ENCODE data around the gene NUP93.
"Not testable (repeated sequence)": the region's sequence is repeated elsewhere in the genome, so short reads cannot be mapped to it uniquely, and the experiment has no call there.

The NUP93 gene

GRCh38 chr16:56852968-56853367 lies 123.0 kb downstream of the NUP93 start:
- no peak for DNase-seq

GRCh38 chr16:56855201-56855600 lies 125.3 kb downstream of the NUP93 start:
- no peak for DNase-seq

- no peak for DNase-seq
These were observed 126.0 kb downstream of the NUP93 start for GRCh38 chr16:56855946-56856345.

- no peak for DNase-seq
These were observed 127.0 kb downstream of the NUP93 start for GRCh38 chr16:56856876-56857447.

- DNase-seq = no peak
These were observed 128.4 kb downstream of the NUP93 start for GRCh38 chr16:56858374-56858773.

GRCh38 chr16:56859636-56860035 lies 129.7 kb downstream of the NUP93 start:
- no peak for DNase-seq

- DNase-seq = no peak
These were observed 130.5 kb downstream of the NUP93 start for GRCh38 chr16:56860226-56861020.

- DNase-seq = no peak
These were observed 131.2 kb downstream of the NUP93 start for GRCh38 chr16:56861092-56861610.

GRCh38 chr16:56861756-56862155 lies 131.8 kb downstream of the NUP93 start:
- no peak for DNase-seq

- no peak for DNase-seq
These were observed 132.8 kb downstream of the NUP93 start for GRCh38 chr16:56862776-56863175.

GRCh38 chr16:56864960-56865359 lies 135.0 kb downstream of the NUP93 start, which contains the start of gene SLC12A3:
SLC12A3 (plus strand) TSS chr16:56865207; CDS start chr16:56865236, 29 bp downstream.
- no peak for DNase-seq

GRCh38 chr16:56865394-56866062 lies 135.6 kb downstream of the NUP93 start:
- no peak for DNase-seq

- peak; percentile 7 for DNase-seq
These were observed 137.3 kb downstream of the NUP93 start for GRCh38 chr16:56866955-56867830.

- DNase-seq = no peak
These were observed 138.2 kb downstream of the NUP93 start for GRCh38 chr16:56868175-56868574.

- not testable (repeated sequence) for DNase-seq
These were observed 138.8 kb downstream of the NUP93 start for GRCh38 chr16:56868766-56869165.

- no peak for DNase-seq
These were observed 139.8 kb downstream of the NUP93 start for GRCh38 chr16:56869513-56870275.

GRCh38 chr16:56870276-56870888 lies 140.5 kb downstream of the NUP93 start:
- no peak for DNase-seq

- no peak for DNase-seq
These were observed 141.3 kb downstream of the NUP93 start for GRCh38 chr16:56871172-56871593.

GRCh38 chr16:56872863-56873391 lies 143.0 kb downstream of the NUP93 start:
- no peak for DNase-seq

- no peak for DNase-seq
These were observed 144.9 kb downstream of the NUP93 start for GRCh38 chr16:56874800-56875199.

GRCh38 chr16:56876048-56876447 lies 146.1 kb downstream of the NUP93 start:
- DNase-seq = no peak
